Activated T-cell treated with anti-CD3 and anti-CD28 coated beads, Interleukin-2, amount 50 U/mL, for 1 hour (primary cell): ENCODE data around the gene MYORG.
"Not testable (repeated sequence)": the region's sequence is repeated elsewhere in the genome, so short reads cannot be mapped to it uniquely, and the experiment has no call there.

Source experiments
- DNase-seq: peaks from one replicate; pipeline ENCODE4 v3.0.0-alpha.2; 2020

Gene MYORG

DNA sequence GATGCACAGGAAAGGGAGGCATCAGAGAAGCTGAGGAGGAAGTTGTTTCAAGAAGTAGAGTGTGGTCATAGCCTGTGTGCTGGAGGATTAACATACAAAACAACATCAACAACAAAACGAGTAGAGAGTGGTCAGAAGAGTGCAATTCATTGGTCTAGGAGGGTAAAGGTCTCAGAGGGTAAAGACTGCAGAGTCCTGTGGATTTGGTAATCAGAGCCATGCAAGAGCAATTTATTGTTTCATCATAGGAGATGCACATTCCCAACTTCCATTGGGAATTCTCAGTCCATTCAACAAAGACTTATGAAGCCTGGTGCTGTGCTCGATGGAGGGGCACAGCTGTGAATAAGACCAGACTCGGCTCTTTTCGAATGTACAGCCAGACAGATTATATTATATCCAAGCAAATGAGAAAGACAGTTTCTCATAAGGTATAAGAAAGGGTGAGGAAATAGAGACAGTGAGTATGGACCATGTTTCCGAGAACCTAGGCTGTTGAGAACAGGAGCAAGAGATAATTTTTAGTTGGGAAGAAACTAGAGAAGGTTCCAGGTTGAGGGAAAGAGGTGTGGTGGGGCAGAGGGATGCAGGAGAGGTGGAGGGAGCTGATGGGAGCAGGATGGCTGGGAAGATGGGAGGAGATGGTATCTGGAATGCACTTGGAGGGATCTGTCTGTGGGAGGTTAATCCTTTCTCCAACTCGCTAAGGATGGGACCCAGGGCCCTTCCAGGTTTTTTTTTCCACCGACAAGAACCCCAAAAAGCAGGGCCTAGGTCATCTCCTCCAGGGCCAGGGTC is 7.9 kb upstream of the MYORG start:
- DNase-seq, result no peak

DNA sequence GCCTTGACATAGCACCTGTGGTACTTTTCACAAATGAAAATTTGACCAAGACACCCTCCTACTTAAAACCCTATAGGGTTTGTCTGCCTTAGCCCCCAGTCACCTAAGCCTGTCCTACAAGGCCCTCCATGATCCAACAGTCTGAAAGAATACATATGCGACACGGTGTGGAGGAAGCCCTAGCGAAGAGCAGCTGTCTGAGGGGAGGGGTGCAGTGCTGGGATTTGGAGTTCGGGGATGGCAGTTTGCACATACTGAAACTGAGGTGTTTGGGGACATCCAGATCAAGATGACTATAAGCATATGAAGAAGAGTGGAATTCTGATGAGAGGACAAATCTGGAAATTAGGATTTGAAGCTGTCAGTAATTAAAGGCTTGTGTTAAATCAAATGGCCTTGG is 7.2 kb upstream of the MYORG start:
- no peak for DNase-seq

DNA sequence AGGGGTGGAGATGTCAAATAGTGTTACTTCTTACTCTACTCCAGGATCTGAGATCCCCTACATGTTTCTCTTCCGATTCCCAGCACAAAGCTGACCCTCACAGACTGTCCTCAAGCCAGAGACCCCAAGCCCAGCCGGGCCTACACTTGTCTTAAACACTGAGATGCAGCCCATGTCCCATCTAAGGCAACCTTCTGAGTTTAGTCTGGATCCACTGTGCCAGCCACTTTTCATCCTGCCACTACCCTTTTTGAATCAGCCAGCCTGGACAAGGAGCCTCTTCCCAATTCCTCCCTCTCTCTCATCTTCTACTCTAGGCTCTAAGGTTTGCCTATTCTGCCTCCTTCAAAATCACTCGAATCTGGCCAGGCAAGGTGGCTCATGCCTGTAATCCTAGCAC is 6.2 kb upstream of the MYORG start:
- DNase-seq, result no peak

DNA sequence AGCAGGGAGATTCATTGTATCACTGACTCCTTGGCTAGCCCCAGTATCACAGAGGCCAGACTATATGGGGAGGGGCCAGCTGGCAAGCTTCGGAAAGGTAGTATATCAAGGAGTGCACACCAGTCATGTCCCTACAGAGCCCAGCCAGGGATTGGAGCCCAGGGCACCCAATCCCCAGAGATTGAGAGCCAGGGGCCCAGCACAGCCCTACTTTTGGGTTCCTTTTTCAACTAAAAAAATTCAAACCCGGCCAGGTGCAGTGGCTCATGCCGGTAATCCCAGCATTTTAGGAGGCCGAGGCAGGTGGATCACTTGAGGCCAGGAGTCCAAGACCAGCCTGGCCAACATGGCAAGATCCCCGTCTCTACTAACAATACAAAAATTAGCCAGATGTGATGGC is 5.4 kb upstream of the MYORG start:
- DNase-seq, result no peak

DNA sequence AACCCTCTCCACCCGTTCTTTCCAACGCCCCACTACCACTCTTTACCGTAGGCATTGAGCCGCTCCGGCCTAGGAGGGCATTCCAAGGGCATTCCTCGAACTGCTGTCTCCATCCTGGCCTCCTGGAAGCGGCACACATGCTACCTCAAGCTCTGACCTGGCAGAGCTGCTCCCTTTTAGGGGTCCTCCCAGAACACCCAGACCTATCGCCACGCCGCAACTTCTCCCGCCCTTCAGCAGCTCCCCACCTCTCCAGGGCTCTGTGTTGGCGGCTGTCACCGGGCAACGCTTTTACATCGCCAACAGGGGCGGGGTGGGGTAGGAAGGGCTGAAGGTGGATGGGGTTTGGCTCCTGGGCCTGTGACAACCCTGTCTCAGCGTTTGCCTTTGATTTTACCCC is 4.6 kb upstream of the MYORG start:
- DNase-seq, result no peak

DNA sequence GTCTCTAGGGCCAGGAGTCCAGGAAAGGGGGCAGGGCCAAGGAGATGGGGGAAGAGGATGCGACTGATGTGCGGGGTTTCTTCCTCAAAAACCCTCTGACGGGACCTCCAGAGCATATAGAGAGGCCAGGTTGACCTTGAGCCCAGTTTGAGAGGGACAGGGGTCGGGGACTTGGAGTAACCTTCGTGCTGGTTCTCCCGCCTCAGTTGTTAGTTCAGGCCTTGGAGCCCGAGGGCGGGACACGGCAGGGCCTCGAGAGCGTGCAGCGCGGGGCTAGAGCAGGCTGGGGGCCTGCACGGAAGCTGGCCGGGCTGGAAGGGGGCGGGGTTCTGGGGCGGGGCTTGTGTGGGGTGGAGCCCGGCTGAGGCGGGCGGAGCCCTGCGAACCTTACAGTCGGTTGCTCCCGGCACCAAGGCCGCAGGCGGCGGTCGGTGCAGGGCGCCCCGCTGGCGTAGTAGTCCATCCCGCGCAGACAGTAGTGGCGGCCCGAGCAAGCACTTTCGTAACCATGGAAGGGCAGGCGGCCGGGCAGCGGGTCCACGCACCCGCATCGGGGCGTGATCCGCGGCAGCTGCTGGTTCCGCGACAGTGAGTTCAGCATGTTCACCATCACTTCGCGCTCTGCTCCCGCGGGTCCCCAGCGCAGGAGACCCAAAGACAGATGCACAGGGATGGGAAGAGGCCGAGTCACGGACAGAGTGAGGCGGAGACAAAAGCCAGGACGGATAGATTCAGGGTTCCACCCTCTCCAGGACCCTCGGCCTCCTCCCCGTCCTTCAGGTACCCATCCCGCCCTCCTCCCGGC is 4.0 kb upstream of the MYORG start:
- DNase-seq, result peak; percentile 81

DNA sequence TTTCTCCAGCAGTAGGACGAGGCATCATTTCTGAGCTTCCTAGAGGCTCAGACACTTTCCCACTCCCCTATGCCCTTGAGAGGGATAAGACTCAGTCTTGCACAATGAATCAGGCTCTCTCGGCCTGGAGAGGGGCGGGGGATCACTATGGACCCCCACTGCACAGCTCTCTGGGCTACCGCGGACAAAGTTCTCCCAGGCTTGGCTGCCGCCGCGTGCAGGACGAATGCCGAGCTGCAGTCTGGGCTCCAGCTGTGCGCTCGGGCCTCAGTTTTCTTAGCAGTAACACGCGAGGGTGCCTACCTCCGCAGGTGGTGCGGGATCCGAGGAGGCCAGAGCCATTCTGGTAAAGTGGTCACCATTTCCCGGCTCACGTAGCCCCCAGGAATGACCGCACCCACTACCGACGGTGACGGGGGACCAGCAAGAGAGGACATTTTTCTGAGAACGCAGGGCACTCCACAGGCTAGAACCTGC is 3.4 kb upstream of the MYORG start:
- DNase-seq, result peak; percentile 45

DNA sequence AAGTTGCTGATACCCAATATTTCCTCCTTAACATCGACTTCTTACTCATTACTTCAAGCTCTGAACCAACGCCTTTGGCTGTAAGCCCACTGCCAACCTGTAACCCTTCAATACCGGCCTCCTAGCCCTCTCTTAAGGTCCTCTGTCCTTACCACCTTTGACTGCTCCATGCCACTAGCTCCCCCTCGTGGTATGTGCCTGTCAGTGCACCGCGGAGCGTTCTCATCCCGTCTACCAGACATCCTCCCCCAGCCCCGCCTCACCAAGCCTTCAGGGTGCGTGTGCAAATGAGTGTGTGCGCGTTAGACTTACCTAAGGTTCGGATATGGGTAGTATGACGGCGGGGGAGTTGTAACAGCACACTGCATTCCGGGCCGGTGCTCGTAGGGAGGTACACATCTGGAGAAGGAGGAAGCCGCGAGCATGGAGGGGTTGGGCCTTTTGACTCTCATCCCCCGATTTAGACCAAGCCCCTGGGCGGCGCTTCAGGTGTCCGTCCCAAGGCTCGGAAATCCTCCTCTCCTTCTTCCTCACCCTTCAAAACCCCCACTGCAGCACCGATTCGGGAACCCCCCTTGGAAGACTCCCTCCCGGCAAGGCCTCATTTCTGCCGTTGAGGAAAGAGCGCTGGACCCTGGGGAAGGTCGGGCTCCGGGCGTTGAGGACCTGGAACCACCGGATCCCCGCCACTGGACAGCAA is 2.8 kb upstream of the MYORG start:
- peak; percentile 90 for DNase-seq

DNA sequence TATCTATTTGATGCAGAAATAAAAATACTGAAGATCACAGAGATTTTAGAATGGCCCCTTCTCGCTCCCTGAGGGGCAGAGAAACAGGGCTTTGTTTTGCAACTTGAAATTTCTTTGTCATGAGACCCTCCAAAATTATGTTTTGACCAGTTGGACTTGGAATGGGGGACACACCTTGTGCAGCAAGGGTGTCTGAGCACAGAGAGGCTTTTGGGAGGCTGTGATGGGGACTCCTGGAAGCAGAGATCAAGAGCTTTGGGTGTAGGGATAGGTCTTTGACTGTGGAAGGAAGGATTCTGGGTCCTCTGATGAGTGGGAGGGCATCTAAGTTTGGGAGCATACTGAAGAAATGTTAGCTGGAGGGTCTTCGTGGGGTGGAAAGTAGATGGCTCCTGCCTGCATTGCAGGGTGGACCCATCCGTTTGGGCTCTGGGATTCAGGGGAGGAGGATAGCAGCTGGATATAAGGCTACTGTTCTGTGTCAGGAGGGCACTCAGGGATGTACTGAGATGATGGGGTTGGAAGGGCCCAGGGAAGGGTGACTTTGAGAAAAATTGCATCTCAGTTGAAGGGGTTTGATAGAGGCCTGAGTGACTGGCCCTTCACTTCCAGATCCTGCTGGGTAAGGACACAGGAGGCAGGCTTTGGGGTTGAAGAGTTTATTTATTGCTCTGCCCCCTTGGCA is 1.8 kb upstream of the MYORG start:
- no peak for DNase-seq

DNA sequence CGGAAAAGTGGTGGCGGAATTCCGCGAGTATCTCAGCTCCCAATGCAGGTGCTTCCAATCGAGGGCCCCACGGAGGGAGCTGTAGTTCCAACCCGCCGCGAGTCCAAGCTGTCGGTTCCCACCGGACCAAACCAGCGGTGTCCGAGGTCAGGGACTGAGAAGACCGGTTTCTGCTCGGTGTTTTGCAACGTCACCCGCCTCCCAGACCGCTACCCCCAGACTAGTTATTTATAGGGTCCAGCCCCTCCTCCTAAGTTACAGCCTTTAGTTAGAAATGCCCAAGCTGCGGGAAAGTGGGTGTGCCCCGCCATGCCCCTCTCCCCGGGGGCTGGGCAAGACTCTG is 677 bp upstream of the MYORG start:
- DNase-seq, result no peak

DNA sequence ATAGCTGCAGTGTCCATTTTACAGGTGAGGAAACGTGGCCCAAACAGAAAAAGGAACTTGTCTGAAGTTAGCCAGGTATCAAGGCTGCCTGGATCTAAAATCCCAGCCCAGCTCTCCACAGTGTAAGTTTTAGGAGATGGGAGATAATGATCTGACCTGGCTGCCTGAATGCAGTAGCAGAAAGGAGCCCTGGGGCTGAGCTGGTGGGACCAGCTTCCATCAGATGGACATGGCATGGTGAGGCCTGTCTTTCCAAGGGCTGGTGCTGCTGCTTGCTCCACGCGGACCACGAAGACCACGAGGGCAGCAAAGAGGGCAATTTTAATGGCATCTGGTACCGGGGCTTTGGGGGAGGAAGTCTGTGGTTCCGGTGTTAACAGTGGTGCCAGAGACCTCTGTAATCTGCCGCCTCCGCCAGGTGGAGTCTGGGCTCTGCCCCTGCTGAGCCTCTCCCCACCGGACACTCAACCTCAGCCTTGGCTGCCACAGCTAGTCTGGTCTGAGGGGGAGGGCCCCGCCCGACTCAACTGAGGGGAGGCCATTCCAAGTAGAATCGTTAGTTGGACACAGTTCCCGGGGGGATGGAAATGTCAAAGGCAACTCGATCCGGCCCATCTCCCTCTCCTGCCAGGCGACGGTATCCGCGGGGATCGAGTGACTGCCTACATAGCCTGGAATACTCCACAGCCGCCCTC is 650 bp downstream of the MYORG start:
- peak; percentile 63 for DNase-seq

DNA sequence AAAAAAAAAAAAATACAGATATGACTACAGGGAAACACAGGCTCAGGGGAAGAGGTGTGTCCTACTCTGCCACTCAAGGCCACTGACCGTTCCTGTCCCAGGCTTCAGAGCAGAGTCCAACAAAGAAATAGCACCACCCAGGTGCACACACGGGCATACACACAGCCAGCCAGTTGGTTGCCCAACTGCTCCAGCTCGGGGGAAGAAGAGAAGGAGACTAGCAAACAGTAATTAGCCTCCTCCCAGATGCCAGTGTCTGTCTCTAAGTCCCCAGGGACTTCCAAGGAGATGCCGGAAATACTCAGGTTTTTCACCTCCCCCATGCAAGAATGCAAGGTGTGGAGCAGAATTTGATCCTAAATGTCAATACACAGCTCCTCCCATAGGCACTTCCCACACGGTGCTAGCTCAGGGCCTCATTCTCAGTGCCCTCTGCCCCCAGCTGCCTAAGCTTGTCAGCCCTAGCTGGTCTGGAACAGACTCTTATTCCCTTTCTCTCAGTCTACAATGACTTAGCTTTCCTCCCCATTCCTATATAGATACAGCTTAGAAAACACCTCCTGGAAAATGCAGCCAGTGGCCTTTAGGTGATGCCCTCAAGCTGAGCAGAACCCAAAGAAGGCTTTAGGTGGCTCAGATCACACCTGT is 1.7 kb downstream of the MYORG start:
- no peak for DNase-seq

DNA sequence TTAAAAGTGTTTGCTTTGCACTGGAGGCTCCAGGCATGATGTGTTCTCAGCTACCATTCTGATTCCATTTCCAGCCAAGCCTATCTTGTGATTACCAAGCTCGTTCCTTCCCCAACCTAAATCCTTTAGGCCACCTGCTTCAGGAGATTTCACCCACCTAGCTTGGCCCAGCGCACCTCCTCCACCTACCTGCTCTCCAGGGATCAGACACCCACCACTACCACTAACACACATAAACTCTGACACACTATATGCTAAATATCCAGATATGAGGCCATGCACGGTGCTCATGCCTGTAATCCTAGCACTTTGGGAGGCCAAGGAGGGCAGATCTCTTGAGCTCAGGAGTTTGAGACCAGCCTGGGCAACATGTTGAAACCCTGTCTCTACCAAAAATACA is 2.4 kb downstream of the MYORG start:
- no peak for DNase-seq

DNA sequence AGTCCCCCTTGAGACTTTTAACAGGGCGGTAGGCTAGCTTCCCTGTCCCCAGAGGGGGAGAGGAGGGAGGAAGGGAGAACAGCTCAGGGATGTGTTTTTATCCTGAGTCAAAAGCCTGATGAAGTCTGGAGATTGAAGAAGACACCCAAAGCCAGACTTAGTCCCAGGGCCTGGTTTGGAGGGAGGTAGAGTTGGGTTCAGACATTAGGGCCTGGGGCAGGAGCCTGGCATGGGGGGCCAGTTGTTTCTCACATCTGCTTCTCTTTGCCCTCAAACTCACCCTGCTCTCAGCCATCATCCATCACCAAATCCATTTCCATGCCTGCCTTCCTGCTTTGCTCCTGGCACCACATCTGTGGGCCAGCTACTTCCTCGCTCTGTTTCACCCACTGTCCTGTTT is 2.9 kb downstream of the MYORG start:
- no peak for DNase-seq

DNA sequence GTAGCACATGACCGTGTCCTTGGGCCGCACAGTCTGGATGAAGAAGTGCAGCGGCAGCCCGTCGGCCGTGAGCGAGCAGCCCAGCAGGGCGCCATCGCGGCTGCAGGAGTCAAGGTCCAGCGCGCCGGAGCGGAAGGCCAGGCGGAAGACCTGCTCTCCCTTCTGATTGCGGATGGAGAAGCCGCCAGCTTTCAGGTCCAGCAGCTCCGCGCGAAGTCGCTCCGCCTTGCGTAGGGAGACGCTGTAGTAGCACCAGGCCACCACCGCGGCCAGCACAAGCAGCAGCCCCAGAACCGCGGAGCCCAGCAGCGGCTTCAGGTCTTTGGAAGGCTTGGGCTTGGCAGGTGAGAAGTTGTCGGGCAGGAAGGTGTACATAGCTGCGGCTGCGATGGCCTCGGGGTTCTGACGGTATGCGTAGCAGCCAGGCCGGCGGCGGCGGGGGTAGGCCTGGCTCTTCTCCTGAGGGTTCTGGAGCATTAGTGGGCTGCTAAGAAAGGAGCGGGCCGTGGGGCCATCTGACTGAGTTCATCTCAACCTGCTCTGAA is 4.2 kb downstream of the MYORG start:
- no peak for DNase-seq

DNA sequence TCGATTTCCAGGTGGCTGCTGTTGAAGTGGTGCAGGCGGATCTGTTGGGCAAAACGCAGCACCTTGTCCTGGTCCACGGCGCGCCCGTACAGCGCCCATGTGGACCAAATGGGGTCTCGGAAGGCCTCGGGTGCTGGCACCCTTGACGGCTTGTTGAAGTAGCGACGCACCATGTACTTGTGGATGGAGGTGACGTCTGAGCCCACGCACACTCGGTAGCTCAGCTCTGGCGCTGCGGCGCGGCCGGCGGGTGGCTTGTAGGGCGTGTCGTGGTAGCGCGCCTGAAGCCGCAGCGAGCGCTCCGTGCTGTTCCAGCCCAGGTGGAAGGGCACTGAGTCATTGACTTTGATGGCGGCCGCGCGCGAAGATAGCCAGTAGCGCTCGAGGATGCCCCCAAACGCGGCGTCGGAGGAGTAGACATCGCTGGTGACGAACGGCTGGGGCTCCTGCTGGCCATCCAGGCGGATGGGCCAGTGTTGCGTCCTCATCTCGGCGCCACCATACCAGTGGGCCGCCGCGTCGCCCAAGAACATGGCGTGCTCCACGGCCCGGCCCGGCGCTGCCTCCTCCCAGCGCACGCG is 4.7 kb downstream of the MYORG start:
- DNase-seq, result no peak

DNA sequence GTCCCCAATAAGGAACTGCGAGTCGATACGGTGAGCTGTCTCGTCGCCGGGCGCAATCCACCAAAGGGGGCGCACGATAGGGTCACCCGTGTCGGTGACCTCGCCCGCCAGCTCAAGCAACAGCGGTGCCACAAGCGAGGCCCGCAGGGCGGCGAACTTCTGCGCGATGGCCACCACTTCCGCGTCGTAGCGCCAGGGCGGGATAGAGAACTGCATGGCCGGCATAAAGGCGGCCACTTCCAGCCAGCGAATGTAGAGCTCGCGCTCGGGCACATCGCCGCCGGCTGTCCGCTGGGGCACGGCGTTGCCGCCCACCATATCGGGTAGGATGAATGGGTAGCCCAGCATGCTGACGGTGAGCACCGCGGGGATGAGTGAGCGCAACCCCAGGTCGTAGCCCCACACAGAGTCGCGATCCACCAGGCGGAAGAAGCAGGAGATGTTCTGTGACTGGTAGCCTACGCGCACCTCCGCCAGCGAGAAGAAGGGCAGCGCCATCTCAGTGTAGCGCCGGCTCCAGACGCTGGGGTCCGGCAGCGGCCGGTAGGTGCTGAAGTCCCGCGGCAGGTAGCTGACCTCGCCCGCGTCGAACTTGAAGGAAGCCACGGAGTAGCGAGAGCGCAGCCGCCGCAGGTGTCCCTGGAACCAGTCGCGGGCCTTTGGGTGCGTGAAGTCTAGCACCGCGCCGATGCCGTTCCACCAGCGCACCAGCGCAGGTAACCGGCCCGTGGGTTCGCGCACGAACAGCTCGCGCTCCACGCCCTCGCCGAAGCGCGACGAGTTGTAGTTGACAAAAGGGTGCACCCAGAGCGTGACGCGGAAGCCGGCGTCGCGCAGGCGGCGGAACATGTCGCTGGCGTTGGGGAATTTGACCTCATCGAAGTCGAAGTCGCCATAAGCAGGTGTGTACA is 5.5 kb downstream of the MYORG start:
- peak; percentile 53 for DNase-seq

DNA sequence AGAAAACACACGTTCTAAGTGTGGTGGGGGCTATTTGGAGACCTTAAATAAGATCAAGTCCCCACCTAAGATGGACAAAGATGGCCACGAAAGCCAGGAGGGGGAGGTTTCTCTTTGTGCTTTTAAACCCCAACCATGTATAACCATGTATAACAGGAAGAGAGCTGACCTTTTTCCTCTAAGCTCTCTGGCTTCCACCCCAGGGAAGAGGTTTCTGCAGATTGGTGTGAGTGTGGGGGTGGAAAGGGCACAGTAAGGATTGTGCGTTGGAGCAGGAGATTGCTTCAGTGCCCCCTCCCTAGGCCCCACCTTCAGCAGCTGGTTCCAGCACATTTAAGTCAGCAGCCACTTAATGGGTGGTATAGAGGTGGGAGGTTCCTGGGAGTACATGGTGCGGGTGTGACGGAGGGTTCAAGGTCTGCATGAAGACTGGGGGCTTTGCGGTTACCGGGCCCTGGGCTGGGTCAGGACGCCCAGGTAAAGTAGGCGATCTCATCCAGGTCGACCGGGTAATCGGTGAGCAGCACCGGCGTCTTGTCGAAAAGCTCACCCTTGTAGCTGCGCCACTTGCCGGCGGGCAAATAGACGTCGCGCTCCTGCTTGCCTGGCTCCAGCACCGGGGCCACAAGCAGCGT is 6.2 kb downstream of the MYORG start:
- no peak for DNase-seq

DNA sequence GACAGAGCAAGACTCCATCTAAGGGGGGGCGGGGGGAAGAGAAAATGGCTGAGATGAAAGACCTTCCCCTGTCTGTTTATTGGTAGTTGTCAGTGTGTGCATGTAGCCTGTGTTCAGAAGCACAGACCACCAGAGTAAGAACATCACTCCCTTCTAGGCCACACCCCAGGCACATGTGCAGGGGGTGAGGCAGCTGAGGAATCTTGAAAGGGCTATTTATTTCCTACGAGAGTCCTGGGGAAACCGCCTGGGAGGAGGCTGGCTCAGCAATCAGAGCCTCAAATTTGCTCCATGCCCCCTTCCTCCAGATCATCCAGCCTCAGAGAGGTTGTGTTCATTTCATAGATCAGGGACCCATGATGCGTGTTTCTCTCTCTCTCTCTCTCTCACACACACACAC is 7.1 kb downstream of the MYORG start:
- no peak for DNase-seq

DNA sequence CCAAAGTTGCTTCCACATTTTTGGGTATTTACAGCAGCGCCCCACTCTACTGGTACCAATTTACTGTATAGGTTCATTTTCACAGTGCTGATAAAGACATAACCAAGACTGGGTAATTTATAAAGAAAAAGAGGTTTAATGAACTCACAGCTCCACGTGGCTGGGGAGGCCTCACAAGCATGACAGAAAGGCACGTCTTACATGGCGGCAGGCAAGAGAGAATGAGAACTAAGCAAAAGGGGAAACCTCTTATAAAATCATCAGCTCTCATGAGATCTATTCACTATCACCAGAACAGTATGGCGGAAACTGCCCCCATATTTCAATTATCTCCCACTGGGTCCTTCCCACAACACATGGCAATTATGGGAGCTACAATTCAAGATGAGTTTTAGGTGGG is 7.9 kb downstream of the MYORG start:
- DNase-seq, result not testable (repeated sequence)
